Duodenal mucosa (tissue), 2 donors: ENCODE data around the gene CFAP74.

Source experiments
- H3K27ac ChIP-seq: one replicate; pipeline ENCODE4 v1.7.0; 2013; ENCODE audit warnings: low read depth, low read length
- H3K27me3 ChIP-seq, 2 donors: one replicate each; pipeline ENCODE4 v1.7.0; 2013; ENCODE audit warnings: low read length in 2 of 2, control low read depth in 1 of 2; ENCODE audit not compliant: insufficient read depth in 2 of 2, control insufficient read depth in 1 of 2
- H3K36me3 ChIP-seq, 2 donors: one replicate each; pipeline ENCODE4 v1.7.0; 2013; ENCODE audit warnings: low read length in 2 of 2, control low read depth in 1 of 2; ENCODE audit not compliant: insufficient read depth in 2 of 2, control insufficient read depth in 1 of 2
- H3K4me1 ChIP-seq, 2 donors: one replicate each; pipeline ENCODE4 v1.7.0; 2013; ENCODE audit warnings: low read length in 2 of 2, control low read depth in 1 of 2; ENCODE audit not compliant: insufficient read depth in 2 of 2, control insufficient read depth in 1 of 2
- H3K4me3 ChIP-seq, 2 donors: one replicate each; pipeline ENCODE4 v1.7.0; 2013; ENCODE audit warnings: low read length in 2 of 2, low read depth in 1 of 2
- H3K9ac ChIP-seq, 2 donors: one replicate each; pipeline ENCODE4 v1.7.0; 2013; ENCODE audit warnings: low read length in 2 of 2, low read depth in 1 of 2
- H3K9me3 ChIP-seq, 2 donors: one replicate each; pipeline ENCODE4 v1.7.0; 2013; ENCODE audit warnings: low read length in 2 of 2, control low read depth in 1 of 2; ENCODE audit not compliant: control insufficient read depth in 1 of 2

Gene CFAP74

GRCh38 chr1:2019571-2020309 is 16.2 kb upstream of the CFAP74 start:
- H3K27ac ChIP-seq: no peak overlapping the region

GRCh38 chr1:2019172-2019543 is 15.6 kb upstream of the CFAP74 start, which contains the start of gene GABRD:
TSS of gene GABRD (plus strand) at chr1:2019345. CDS start at chr1:2019424, 79 bp downstream.
- Histone ChIP-seq H3K27ac (no peak within 1 kb of the TSS), H3K9me3 (no peaks in the 10 kb centered on the region), H3K9ac (no peak within 1 kb of the TSS), H3K4me1 (peaks cover 0 to 7% of the 10 kb centered on the region in 2 donors), H3K36me3 (no peaks in the 10 kb centered on the region), H3K4me3 (no peak within 1 kb of the TSS), H3K27me3 (peaks cover 54 to 62% of the 10 kb centered on the region in 2 donors)

More at GRCh38 chr1:2019571-2020309, 16.2 kb upstream of the CFAP74 start:
- Histone ChIP-seq H3K36me3 (no peaks in the 10 kb centered on the region), H3K9me3 (no peaks in the 10 kb centered on the region), H3K9ac (no peak overlapping the region), H3K27me3 (peaks cover 48 to 62% of the 10 kb centered on the region in 2 donors), H3K4me1 (peaks cover 0 to 7% of the 10 kb centered on the region in 2 donors), H3K4me3 (no peak overlapping the region)

- H3K27me3 ChIP-seq: peaks cover 54 to 62% of the 10 kb centered on the region in 2 donors
- H3K9me3 ChIP-seq: no peaks in the 10 kb centered on the region
- H3K27ac ChIP-seq: no peak overlapping the region
- no peaks in the 10 kb centered on the region for H3K36me3 ChIP-seq
- no peak overlapping the region for H3K9ac ChIP-seq
- H3K4me1 ChIP-seq: peaks cover 0 to 7% of the 10 kb centered on the region in 2 donors
- no peak overlapping the region for H3K4me3 ChIP-seq
Measured at GRCh38 chr1:2018217-2019171, 14.9 kb upstream of the CFAP74 start.

DNA sequence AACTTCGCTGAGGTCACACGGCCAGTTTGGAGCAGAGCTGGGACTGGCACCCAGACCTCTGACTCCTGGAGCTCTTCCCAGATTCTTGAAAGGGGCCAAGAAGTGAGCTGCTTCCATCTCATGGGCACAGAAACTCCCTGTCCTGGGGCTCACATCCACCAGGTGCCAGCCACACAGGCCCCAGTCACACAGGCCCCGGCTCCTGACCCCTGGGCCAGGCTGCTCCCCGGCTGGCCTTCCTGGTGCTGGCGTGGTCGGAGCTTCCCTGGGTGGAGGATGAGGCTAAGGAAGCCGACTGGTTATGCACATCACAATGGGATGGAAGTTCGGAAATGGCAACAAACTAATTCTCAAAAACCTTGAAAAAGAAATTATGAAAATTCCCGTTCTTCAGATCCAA is 12.5 kb upstream of the CFAP74 start:
- peaks cover 50 to 52% of the 10 kb centered on the region in 2 donors for H3K27me3 ChIP-seq
- H3K36me3 ChIP-seq: no peaks in the 10 kb centered on the region
- H3K4me3 ChIP-seq: no peak overlapping the region
- no peak overlapping the region for H3K9ac ChIP-seq
- H3K9me3 ChIP-seq: no peaks in the 10 kb centered on the region
- H3K27ac ChIP-seq: no peak overlapping the region
- H3K4me1 ChIP-seq: peaks cover 0 to 3% of the 10 kb centered on the region in 2 donors

- peaks cover 39 to 41% of the 10 kb centered on the region in 2 donors for H3K27me3 ChIP-seq
- H3K27ac ChIP-seq: no peak overlapping the region
- H3K9me3 ChIP-seq: no peaks in the 10 kb centered on the region
- H3K4me1 ChIP-seq: peaks cover 0 to 3% of the 10 kb centered on the region in 2 donors
- H3K4me3 ChIP-seq: no peak overlapping the region
- no peak overlapping the region for H3K9ac ChIP-seq
- no peaks in the 10 kb centered on the region for H3K36me3 ChIP-seq
Measured at GRCh38 chr1:2014741-2015735, 11.5 kb upstream of the CFAP74 start.

- Histone ChIP-seq H3K9me3 (no peaks in the 10 kb centered on the region), H3K27ac (no peak overlapping the region), H3K4me1 (no peaks in the 10 kb centered on the region), H3K9ac (no peak overlapping the region), H3K27me3 (peaks cover 34 to 39% of the 10 kb centered on the region in 2 donors), H3K36me3 (no peaks in the 10 kb centered on the region), H3K4me3 (no peak overlapping the region)
Measured at GRCh38 chr1:2014181-2014580, 10.6 kb upstream of the CFAP74 start.

DNA sequence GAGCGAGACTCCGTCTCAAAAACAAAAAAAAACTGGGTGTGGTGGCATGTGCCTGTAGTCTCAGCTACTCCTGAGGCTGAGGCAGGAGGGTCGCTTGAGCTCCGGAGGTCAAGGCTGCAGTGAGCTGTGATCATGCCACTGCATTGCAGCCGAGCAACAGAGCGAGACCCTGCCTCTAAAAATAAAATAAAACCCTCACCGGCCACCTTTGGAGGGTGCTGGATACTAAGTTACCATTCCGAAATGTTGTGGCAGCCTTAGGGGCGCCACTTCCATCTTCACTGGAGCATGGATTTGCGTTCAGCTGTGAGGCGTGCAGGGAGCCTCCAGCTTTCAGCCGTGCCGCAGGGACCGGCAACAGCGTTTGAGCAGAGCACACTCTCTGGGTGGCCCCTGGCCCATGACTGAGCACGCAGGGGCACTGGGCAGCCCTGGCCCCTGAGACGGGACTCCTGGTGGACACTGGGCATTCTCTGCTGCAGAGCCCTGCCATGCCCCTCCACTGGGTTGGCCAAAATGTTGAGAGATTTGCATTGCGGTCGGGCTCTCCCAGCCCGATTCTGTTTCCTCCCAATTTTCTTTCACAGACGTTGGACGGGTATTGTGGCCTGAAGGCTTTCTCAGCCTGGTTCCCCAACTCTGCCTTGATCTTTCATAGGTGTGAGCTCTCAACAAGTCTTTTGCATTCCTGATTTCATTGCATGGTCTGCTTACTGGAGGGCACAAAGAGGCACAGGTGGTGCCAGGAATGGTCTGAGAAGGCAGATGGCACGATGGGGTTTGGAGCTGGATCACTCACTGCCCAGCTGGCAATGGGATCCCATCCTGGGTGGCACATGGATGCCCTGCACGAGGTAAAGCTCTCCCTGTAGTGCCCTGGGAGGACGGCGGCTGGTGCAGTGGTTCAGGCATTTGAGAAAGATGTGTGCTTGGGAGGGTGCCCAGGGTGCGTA is 5.8 kb upstream of the CFAP74 start:
- Histone ChIP-seq H3K27ac (no peak overlapping the region), H3K4me1 (no peaks in the 10 kb centered on the region), H3K27me3 (peaks cover 7 to 8% of the 10 kb centered on the region in 2 donors), H3K4me3 (no peak overlapping the region), H3K36me3 (no peaks in the 10 kb centered on the region), H3K9me3 (no peaks in the 10 kb centered on the region), H3K9ac (no peak overlapping the region)

DNA sequence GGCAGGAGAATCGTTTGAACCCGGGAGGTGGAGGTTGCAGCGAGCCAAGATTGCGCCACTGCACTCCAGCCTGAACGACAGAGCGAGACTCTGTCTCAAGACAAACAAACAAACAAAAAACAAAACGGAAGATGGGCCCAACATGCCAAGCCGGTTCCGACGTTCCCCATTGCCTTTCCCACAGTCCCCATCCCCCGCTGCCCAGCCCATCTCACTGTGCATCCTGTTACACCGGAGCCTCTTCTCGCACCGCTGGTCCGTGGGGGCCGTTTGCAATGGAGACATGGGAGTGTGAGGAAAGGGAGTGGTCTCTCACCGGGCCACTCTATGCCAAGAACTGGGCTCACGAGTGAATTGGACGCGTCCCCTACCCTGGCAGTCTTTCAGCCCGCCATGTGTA is 1.3 kb upstream of the CFAP74 start:
- no peaks in the 10 kb centered on the region for H3K36me3 ChIP-seq
- peaks cover 10 to 24% of the 10 kb centered on the region in 2 donors for H3K27me3 ChIP-seq
- H3K4me3 ChIP-seq: no peak overlapping the region
- no peaks in the 10 kb centered on the region for H3K4me1 ChIP-seq
- H3K9me3 ChIP-seq: no peaks in the 10 kb centered on the region
- H3K27ac ChIP-seq: no peak overlapping the region
- H3K9ac ChIP-seq: no peak overlapping the region
